ENCODE data around the gene PAXIP1.

- TF ChIP-seq POLR2A (IDR thresholded peaks at IDR 0.05) (no peak), CTCF (IDR thresholded peaks at IDR 0.05 in 4 of 5, conservative IDR thresholded peaks at IDR 0.05 in 1 of 5) (no peak)
Observed at GRCh38 chr7:154984601-154985188, 18.2 kb downstream of the PAXIP1 start.
